Loucy (cell line): ENCODE results near the gene SLC6A19.

Experiments
- H2AFZ ChIP-seq: fragments of 200-600 bp; sonication (generic); 2 replicates; pipeline ENCODE4 v1.6.0; 2016; ENCODE audit warnings: antibody characterized with exemption, mild to moderate bottlenecking, low read length, moderate library complexity
- H3F3A ChIP-seq: fragments of 200-600 bp; 2 replicates; pipeline ENCODE4 v1.6.0; 2016; ENCODE audit warnings: antibody characterized with exemption, low read depth, mild to moderate bottlenecking
- H3K27me3 ChIP-seq: fragments of 200-600 bp; sonication (generic); 2 replicates; pipeline ENCODE4 v1.6.1; 2014; ENCODE audit warnings: low read length, mild to moderate bottlenecking; ENCODE audit not compliant: insufficient read depth, poor library complexity, severe bottlenecking
- H3K36me3 ChIP-seq: fragments of 200-600 bp; sonication (generic); 2 replicates; pipeline ENCODE4 v1.6.1; 2016; ENCODE audit warnings: low read length; ENCODE audit not compliant: insufficient read depth
- H3K4me1 ChIP-seq: fragments of 200-600 bp; sonication (generic); 2 replicates; pipeline ENCODE4 v1.5.1; 2014; ENCODE audit warnings: low read length, mild to moderate bottlenecking; ENCODE audit not compliant: insufficient read depth, poor library complexity, severe bottlenecking
- H3K4me2 ChIP-seq: fragments of 200-600 bp; sonication (generic); 2 replicates; pipeline ENCODE4 v1.6.0; 2014; ENCODE audit warnings: antibody characterized with exemption, low read length, low read depth, mild to moderate bottlenecking; ENCODE audit not compliant: poor library complexity, severe bottlenecking
- H3K4me3 ChIP-seq: fragments of 200-600 bp; sonication (generic); 2 replicates; pipeline ENCODE4 v1.5.1; 2014; ENCODE audit warnings: low read length, mild to moderate bottlenecking, mixed read lengths; ENCODE audit not compliant: poor library complexity, severe bottlenecking
- H3K79me2 ChIP-seq: fragments of 200-600 bp; sonication (generic); 2 replicates; pipeline ENCODE4 v1.6.1; 2014; ENCODE audit warnings: low read length; ENCODE audit not compliant: insufficient read depth
- H3K9ac ChIP-seq: fragments of 200-600 bp; sonication (generic); 2 replicates; pipeline ENCODE4 v1.6.0; 2014; ENCODE audit warnings: mild to moderate bottlenecking, low read depth, low read length, moderate library complexity; ENCODE audit not compliant: poor library complexity, severe bottlenecking
- H3K9me2 ChIP-seq: fragments of 200-600 bp; sonication (generic); replicated peaks from 2 replicates; pipeline ENCODE4 v1.6.1; 2016; ENCODE audit warnings: low read depth, low read length, mixed read lengths
- H3K9me3 ChIP-seq: fragments of 200-600 bp; sonication (generic); 2 replicates; pipeline ENCODE4 v1.6.1; 2014; ENCODE audit warnings: mild to moderate bottlenecking, antibody characterized with exemption, low read length, low read depth; ENCODE audit not compliant: insufficient read depth
- H4K20me1 ChIP-seq: fragments of 200-600 bp; sonication (generic); 2 replicates; pipeline ENCODE4 v1.6.0; 2014; ENCODE audit warnings: antibody characterized with exemption, low read length, mild to moderate bottlenecking; ENCODE audit not compliant: insufficient read depth, poor library complexity, severe bottlenecking
- EZH2phosphoT487 ChIP-seq: fragments of 200-600 bp; IDR thresholded peaks from 2 replicates; pipeline ENCODE4 v1.6.1; 2018; ENCODE audit warnings: antibody characterized with exemption, mild to moderate bottlenecking, moderate library complexity, borderline replicate concordance
- TF ChIP-seq, protein P1 (sequence below): fragments of 200-600 bp; sonication (generic); conservative IDR thresholded peaks from 2 replicates; pipeline ENCODE4 v1.5.1; 2014; ENCODE audit warnings: mild to moderate bottlenecking, antibody characterized with exemption, low read length

SLC6A19 gene

DNA sequence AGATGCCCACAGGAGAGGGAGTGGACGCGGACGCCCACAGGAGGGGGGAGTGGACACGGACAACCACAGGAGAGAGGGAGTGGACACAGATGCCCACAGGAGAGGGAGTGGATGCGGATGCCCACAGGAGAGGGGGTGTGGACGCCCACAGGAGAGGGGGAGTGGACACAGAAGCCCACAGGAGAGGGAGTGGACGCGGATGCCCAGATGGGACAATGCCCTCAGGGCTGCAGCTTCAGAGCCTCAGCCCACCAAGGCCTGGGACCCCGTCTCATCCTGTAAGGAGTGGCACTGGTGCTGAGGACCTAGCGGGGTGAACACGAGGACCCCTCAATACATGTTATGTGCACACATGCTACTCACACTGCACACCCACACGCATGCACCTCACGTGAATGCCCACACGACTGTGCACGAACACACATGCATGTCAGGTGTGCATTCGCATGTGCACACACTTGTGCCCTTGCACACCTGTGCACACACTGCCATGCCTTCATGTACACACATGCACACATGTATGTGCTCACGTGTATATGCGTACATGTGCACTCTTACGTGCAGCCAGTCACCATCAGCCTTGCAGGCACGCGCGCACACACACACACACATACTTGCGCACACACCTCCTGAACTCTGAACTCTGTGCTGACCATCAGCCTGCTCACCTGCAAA lies 58.5 kb downstream of the SLC6A19 start:
- Histone ChIP-seq H3K9ac (no peak overlapping the region), H3K4me3 (no peak overlapping the region), H3K4me1 (peaks cover 11% of the 10 kb centered on the region), H3K36me3 (no peaks in the 10 kb centered on the region; the same call in 1 of the 2 replicates), H2AFZ (no peak overlapping the region), H4K20me1 (no peaks in the 10 kb centered on the region), H3K9me3 (peaks cover 18% of the 10 kb centered on the region; the same call in 1 of the 2 replicates), H3F3A (no peaks in the 10 kb centered on the region), H3K27me3 (no peaks in the 10 kb centered on the region), H3K4me2 (no peak overlapping the region), H3K9me2 (no peaks in the 10 kb centered on the region), H3K79me2 (no peaks in the 10 kb centered on the region)
- TF ChIP-seq, protein P1, sequence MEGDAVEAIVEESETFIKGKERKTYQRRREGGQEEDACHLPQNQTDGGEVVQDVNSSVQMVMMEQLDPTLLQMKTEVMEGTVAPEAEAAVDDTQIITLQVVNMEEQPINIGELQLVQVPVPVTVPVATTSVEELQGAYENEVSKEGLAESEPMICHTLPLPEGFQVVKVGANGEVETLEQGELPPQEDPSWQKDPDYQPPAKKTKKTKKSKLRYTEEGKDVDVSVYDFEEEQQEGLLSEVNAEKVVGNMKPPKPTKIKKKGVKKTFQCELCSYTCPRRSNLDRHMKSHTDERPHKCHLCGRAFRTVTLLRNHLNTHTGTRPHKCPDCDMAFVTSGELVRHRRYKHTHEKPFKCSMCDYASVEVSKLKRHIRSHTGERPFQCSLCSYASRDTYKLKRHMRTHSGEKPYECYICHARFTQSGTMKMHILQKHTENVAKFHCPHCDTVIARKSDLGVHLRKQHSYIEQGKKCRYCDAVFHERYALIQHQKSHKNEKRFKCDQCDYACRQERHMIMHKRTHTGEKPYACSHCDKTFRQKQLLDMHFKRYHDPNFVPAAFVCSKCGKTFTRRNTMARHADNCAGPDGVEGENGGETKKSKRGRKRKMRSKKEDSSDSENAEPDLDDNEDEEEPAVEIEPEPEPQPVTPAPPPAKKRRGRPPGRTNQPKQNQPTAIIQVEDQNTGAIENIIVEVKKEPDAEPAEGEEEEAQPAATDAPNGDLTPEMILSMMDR, result no peak
- no peak for TF ChIP-seq EZH2phosphoT487

DNA sequence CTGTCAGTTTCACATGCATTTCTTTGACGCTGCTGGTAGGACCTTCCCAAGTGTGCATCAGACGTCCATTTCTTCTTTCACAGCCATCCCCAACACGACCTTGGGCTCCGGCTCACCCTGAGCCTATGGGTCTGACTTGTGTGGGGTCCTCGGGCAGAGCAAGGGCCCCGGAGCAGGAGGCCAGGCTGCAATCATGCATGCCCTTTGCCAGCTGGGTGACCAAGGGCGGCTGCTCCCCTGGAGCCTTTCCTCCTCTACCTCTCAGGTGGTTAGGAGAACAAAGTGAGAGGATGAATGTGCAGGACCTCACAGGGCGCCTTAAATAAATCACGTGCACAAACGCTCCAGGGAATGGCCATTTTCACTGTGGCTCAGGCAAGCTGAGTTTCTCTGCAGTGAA lies 60.2 kb downstream of the SLC6A19 start:
- no peak overlapping the region for H3K4me3 ChIP-seq
- no peaks in the 10 kb centered on the region for H3F3A ChIP-seq
- no peak overlapping the region for H3K4me2 ChIP-seq
- peaks cover 18% of the 10 kb centered on the region; the same call in 1 of the 2 replicates for H3K9me3 ChIP-seq
- no peaks in the 10 kb centered on the region for H3K9me2 ChIP-seq
- H3K4me1 ChIP-seq, result no peaks in the 10 kb centered on the region
- no peaks in the 10 kb centered on the region; the same call in 1 of the 2 replicates for H3K36me3 ChIP-seq
- no peaks in the 10 kb centered on the region for H3K79me2 ChIP-seq
- no peaks in the 10 kb centered on the region for H3K27me3 ChIP-seq
- TF ChIP-seq, protein P1, result no peak
- TF ChIP-seq EZH2phosphoT487, result no peak
- no peaks in the 10 kb centered on the region for H4K20me1 ChIP-seq
- H3K9ac ChIP-seq, result no peak overlapping the region
- H2AFZ ChIP-seq, result no peak overlapping the region

DNA sequence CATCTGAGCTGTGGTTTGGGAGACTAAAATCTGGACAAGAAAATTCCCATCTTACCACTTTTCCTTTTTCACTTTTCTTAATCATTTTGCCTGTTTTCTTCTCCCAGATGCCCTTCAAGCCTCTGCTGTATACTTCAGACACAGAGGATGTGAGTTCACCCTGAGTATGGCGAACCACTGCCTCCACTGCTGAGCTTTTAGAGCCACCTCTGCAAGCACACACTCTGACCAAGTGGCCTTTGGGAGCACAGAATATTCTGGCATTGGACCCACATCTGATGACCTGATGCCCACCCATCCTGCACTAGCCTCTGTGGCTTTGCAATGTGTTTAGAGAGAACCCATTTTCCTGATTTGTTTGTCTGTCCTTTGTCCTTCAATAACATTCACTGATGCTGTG lies 61.0 kb downstream of the SLC6A19 start:
- no peak overlapping the region for H3K4me2 ChIP-seq
- no peak overlapping the region for H2AFZ ChIP-seq
- TF ChIP-seq, protein P1, result no peak
- TF ChIP-seq EZH2phosphoT487, result no peak
- H3K9me2 ChIP-seq, result no peaks in the 10 kb centered on the region
- no peaks in the 10 kb centered on the region for H3K27me3 ChIP-seq
- no peaks in the 10 kb centered on the region for H3K4me1 ChIP-seq
- H3K4me3 ChIP-seq, result no peak overlapping the region
- H3K79me2 ChIP-seq, result no peaks in the 10 kb centered on the region
- H3K9ac ChIP-seq, result no peak overlapping the region
- peaks cover 18% of the 10 kb centered on the region; the same call in 1 of the 2 replicates for H3K9me3 ChIP-seq
- H3F3A ChIP-seq, result no peaks in the 10 kb centered on the region
- H4K20me1 ChIP-seq, result no peaks in the 10 kb centered on the region
- H3K36me3 ChIP-seq, result no peaks in the 10 kb centered on the region; the same call in 1 of the 2 replicates
